Hindlimb muscle (tissue), 1 donor: ENCODE measurements around the gene TAS2R46. TPM values are rescaled to one million over a fixed set of nuclear protein-coding genes. Genes with fewer than 3 reads are reported as not detected.
A peak's percentile ranks its signal among the peaks of the same experiment; 100 is the strongest.
"Not testable (repeated sequence)": the region's sequence is repeated elsewhere in the genome, so short reads cannot be mapped to it uniquely, and the experiment has no call there.

ENCODE experiments used
- DNase-seq: peaks from one replicate; pipeline ENCODE4 v3.0.0-alpha.2; 2013
- polyA plus RNA-seq: library from polyadenylated mRNA; unstranded; fragments of 120-200 nt; gene quantifications from one replicate; pipeline ENCODE4 v1.2.1, GENCODE V29; 2013; ENCODE audit not compliant: insufficient read length

The TAS2R46 gene, protein sequence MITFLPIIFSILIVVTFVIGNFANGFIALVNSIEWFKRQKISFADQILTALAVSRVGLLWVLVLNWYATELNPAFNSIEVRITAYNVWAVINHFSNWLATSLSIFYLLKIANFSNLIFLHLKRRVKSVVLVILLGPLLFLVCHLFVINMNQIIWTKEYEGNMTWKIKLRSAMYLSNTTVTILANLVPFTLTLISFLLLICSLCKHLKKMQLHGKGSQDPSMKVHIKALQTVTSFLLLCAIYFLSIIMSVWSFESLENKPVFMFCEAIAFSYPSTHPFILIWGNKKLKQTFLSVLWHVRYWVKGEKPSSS
- not detected for polyA plus RNA-seq

DNA sequence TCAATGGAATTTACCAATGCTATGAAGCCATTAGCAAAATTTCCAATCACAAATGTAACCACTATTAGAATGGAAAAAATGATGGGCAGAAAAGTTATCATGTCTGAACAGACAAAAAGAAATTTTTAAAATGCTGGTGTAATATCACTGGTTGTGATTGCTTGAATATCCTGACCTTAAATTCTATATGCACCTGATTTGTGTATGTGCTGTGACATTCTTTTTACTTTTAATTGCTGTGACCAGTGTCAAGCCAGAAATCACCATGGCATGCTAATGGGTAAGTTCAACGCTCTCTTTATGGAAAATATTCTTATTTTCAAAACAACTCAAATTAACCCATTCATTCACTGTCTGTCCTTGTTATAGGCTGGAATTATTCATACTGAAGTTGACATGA is at the start of gene TAS2R46:
Gene TAS2R46 (minus strand): TSS at position 101 of the 400 bp plus-strand sequence. CDS start 0 bp downstream, at position 101.
- DNase-seq: not testable (repeated sequence)

DNA sequence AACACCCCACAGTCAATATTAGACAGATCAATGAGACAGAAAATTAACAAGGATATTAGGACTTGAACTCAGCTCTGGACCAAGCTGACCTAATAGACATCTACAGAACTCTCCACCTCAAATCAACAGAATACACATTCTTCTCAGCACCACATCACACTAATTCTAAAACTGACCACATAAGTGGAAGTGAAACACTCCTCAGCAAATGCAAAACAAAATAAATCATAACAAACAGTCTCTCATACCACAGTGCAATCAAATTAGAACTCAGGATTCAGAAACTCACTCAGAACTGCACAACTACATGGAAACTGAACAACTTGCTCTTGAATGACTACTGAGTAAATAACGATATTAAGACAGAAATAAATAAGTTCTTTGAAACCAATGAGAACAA is 49.1 kb upstream of the TAS2R46 start:
- DNase-seq: not testable (repeated sequence)

DNA sequence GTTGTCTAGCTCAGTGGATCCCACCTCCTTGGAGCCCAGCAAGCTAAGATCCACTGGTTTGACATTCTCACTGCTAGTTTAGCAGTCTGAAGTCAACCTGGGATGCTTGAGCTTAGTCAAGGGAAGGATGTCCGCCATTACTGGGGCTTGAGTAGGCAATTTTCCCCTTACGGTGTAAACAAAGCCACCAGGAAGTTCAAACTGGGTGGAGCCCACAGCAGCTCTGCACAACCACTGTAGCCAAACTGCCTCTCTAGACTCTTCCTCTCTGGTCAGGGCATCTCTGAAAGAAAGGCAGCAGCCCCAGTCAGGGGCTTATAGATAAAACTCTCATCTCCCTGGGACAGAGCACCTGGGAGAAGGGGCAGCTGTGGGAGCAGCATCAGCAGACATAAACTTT is 46.8 kb upstream of the TAS2R46 start:
- DNase-seq: no peak

DNA sequence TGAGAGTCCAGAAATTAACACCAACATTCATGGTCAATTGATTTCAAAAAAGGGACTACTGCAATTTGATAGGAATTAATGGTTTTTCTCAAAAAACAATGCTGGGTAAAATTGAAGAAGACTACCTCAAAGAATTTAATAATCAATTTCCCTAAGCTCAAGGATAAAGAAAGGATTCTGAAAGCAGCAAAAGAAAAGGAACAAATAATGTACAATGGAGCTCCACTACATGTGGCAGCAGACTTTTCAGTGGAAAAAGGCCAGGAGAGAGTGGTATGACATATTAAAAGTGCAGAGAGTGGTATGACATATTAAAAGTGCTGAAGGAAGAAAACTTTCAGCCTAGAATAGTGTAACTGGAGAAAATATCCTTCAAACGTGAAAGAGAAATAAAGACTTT is 45.6 kb upstream of the TAS2R46 start:
- no peak for DNase-seq

DNA sequence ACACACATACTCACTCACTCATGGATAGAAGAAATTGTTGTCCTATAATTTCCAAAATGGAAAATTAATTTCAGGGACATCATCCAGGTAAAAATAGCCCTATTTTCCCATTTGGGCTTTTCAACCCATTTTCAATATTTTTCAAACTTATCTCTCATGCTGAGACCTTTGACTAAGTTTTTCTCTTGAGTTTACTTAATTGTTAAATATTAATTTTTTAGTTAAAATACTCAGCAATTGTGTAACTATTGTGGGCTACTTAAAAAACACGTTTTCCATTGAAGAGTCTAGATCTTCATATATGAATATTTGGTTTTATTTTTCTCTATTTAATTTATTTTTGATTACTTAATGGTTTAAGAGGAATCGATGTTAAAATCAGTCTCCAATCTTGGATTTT is 44.2 kb upstream of the TAS2R46 start:
- DNase-seq: no peak

DNA sequence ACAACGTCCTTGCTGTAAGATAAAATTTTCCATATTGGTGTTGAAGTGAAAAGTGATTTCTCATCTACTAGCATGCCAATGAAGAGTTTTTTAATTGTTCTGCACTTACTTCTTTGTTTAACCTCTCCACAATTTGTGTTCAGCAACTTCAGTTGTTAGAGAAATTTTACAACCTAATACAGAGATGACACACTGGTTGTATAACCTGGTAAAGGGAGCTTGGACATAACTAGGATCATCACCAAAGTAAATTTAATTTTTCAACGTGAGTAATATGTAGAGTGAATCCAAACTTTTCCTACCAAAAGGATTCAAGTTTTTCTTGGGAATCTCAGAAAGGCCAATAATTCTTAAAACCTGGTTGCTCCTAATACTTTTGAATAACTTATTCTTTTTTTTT is 43.5 kb upstream of the TAS2R46 start:
- DNase-seq: no peak

DNA sequence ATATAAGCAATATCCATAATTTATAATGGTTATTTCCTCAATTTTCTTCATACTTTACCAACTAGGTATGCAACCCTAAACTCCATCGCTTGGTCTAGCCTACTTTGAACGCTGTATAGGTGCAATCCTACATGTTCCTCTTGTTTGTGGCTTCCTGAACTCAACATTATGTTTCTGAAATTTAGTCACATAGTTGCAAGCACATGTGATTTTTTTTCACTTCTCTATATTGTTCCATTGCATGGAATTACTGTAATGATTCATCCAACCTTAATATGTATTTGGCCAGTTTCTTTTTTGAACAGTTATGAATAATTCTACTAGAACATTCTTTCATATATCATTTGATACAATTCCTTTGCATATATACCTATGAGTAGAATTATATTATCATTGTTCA is 32.8 kb upstream of the TAS2R46 start:
- not testable (repeated sequence) for DNase-seq

DNA sequence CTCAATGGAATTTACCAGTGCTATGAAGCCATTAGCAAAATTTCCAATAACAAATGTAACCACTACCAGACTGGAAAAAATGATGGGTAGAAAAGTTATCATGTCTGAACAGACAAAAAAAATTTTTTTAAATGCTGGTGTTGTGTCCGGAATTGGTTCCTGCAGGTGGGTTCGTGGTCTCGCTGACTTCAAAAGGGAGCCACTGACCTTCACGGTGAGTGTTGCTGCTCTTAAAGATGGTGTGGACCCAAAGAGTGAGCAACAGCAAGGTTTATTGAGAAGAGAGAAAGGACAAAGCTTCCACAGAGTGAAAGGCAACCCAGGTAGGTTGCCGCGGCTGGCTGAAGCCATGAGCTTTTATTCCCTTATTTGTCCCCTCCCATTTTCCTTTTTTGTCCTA is 30.0 kb upstream of the TAS2R46 start, which contains the start of gene TAS2R43:
Gene TAS2R43 (minus strand): TSS at position 186 of the 400 bp plus-strand sequence. CDS start 84 bp downstream, at position 102.
- no peak for DNase-seq

DNA sequence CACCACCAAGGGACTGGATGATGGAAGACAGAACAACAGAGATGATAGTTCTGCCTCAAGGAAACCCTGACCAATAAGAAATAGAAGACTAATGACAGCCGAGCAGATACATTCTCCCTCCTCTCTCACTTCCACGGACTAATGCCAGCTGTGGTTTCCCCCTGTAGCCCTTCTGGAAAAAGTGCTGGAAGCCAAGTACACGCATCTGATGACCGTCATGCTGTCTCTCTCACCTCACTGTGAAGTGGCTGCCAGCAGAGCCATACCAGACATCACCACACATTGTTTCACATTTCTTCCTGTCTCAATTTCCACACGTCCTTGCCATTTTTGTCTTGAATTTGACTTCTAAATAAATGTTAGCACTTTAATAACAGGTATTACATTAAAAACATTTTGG is 27.2 kb upstream of the TAS2R46 start:
- no peak for DNase-seq

DNA sequence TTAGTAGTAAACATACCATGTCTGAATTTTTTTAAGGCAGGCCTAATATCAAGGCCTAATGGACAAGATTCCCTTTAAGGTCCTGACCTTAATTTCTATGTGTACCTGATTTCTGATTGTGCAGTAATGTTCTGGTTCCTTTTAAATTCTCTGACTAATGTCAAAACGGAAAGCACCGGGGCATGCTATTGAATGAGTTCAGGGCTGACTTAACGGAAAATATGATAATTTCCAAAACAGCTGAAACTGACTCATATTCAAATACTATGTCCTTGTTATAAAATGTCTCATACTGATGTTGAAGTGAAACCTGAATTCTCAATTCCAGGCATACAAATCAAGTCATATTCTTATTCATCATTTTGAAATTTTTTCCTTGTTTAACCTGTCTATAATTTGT is 23.3 kb upstream of the TAS2R46 start:
- DNase-seq: no peak

DNA sequence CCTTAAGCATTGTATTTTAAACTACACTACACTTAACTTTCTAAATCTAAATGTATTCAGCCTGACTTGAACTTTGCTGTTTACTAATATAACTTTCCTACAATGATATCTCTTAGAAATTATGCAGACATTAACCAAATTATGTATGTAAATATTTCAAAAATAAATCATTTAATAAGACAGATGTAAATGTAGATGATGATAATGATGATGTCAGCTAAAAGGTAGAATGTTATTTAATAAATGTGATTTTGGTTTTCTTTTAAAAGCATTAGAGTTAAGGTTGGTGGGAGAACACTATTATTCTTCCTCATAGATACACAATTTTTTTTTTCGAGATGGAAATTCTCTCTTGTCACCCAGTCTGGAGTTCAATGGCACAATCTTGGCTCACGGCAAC is 19.9 kb upstream of the TAS2R46 start:
- DNase-seq: no peak

DNA sequence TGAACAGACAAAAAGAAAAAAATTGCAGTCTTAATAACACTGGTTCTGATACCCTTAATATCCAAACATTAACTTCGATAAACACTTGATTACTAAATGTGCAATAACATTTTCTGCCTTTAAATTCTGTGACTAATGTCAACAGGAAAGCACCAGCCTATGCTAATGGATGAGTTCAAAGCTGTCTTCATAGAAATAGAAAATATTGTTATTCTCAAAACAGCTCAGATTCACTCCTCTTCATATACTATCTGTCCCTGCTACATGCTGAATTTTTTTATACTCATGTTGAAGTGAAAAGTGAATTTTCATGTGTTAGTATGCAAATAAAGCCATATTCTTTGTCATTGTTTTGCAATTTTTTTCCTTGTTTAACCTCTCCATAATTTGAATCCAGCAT is 16.2 kb upstream of the TAS2R46 start:
- no peak for DNase-seq

DNA sequence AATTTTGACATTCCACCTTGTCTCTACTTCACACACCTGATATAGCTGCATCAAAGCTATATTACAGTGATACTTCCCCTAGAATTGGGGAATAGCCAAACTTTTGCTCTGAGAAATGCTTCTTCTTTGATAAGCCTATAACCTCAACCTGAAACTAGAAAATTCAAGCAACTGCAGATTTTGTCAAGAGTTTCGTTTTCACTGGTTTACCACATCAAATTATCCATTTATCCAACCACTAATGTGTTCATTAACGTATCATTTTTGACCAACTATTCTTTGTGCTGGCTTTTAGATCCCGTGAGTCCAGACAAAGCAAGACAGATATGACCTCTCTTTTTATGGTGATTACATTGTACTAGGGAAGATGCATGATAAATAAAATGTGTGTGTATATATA is 13.5 kb upstream of the TAS2R46 start:
- no peak for DNase-seq

DNA sequence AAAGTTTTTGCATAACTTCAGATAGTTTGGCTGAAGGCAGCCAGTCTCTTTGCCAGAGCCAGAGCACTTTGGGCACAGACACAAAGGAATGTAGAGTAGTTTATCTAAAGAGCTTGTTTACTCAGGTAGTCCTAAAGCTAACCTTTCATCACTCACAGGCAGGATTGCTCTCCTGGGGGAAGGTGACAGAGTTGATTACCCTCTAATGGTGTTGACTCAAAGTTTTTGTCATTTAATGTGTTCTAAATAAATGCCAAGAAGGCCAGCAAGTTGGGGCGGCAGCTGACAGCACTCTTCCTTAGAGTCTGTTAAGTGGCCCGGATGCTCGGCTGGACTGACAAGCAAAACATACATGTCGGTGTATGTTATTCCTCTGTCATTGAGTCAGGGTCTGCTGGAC is 9.3 kb upstream of the TAS2R46 start:
- DNase-seq: no peak

DNA sequence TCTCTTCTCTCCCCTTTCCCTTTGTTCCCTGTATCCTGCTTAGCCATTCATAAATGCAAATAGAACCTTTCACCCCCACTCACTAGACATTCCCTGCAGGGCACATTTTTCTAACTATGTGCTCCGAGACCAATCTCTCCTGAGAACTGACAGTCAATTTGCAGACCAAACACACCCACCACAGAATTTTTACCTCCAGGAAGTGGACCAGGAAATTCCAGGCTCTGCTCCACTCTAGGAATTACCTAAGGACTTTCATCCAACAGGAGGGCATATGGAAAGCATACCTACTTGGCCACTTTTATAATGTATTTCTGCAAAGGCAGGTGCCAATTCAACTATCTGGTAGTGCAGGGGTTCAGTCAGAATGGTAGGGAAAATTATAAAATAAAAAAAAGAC is 8.9 kb upstream of the TAS2R46 start:
- DNase-seq: no peak

DNA sequence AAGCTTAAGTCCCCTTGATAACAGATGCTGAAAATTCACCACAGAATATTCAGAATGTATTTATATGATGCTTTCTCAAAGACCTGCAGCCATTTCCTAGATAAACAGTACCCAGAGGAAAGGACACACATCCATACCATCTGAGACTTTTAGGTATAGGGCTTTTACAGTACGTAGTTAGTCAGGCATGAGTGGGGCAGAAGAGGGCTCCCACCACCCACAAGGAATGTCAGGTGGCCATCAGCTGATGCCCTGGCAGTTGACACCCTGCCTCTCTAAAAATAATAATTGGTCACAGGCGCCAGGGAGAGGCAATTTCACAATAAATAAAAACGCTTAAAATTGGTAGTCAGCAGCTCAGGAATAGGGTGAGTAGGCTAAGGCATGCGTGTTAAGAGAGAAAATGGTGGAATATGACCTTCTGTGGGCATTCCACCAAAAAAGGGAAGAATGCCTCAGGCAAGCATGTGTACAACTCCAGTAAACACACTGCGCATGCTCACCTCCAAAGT is 7.8 kb upstream of the TAS2R46 start:
- no peak for DNase-seq

DNA sequence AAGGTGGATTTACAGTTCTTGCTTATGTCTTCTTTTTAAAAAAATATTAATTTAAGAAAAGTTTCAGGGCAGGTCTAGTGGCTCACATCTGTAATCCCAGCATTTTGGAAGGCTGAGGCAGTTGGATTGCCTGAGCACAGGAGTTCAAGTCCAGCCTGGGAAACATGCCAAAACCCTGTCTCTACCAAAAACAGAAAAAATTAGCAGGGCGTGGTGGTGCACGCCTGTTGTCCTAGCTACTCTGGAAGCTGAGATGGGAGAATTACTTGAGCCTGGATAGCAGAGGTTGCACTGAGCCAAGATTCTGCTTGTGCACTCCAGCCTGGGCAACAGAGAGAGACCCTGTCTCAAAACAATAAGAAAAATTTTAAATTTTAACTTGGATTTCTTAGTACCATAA is 5.4 kb upstream of the TAS2R46 start:
- peak; percentile 43 for DNase-seq

DNA sequence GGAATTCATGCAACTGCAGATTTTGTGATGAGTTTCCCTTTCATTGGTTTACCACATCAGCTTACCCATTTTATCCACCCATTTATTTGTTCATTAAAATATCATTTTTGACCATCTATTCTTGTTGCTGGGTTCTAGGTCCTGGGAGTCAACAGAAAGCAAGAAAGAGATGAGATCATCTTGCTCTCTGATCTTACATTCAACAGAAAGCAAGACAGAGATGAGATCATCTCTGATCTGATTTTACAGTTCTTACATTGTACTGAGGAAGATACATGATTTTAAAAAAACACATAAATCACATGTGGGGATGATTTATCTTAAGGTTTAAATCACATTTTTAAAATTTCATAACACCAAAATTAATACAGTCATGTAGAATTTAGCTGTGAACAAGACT is 2.3 kb downstream of the TAS2R46 start:
- DNase-seq: no peak

DNA sequence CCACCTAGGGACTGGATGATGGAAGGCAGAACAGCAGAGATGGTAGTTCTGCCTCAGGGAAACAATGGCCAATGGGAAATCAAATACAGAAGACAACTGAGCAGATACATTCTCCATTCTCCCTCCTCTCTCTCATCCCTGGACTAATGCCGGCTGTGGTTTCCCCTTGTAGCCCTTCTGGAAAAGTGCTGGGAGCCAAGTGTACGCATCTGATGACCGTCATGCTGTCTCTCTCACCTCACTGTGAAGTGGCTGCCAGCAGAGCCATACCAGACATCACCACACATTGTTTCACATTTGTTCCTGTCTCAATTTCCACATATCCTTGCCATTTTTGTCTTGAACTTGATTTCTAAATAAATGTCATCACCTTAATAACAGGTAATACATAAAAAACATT is 3.1 kb downstream of the TAS2R46 start:
- DNase-seq: no peak

DNA sequence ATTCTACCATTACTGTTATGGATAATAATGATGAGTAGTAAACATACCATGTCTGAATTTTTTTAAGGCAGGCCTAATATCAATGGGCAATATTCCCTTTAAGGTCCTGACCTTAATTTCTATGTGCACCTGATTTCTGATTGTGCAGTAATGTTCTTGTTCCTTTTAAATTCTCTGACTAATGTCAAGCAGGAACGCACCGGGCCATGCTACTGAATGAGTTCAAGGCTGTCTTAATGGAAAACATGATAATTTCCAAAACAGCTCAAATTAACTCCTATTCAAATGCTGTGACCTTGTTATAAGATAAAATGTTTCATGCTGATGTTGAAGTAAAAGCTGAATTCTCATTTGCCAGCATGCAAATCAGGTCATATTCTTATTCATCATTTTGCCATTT is 6.8 kb downstream of the TAS2R46 start:
- no peak for DNase-seq

DNA sequence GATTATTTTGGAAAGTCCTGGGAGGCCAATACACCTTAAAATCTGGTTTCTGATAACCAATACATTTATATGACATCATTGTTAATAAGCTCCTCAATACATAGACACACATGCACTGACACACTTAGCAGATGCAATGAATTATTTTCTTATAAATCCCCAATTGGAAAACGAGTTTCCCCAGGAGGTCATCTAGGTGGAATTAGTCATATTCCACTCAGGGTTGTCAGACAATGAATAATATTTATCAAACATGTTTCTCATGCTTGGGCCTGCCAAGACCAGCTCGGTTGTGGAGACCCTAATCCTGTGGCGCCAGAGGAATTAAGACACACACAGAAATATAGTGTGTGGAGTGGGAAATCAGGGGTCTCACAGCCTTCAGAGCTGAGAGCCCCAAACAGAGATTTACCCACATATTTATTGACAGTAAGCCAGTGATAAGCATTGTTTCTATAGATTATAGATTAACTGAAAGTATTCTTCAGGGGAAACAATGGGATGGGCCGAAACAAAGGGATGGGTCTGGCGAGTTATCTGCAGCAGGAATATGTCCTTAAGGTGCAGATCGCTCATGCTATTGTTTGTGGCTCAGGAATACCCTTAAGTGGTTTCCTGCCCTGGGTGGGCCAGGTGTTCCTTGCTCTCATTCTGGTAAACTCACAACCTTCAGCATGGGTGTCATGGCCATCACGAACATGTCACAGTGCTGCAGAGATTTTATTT is 12.1 kb downstream of the TAS2R46 start:
- DNase-seq: not testable (repeated sequence)

DNA sequence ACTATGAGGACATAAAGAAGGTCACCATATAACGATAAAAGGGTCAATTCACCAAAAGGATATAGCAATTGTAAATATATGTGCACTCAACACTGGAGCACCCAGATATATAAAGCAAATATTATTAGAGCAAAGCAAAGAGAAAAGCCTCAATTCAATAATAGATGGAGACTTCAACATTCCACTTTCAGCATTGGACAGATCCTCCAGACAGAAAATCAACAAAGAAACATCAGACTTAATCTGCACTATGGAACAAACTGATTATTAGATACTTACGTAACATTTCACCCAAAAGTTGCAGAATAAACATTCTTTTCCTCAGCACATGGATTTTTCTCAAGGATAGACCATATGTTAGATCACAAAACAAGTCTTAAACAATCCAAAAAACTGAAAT is 20.7 kb downstream of the TAS2R46 start:
- DNase-seq: not testable (repeated sequence)

DNA sequence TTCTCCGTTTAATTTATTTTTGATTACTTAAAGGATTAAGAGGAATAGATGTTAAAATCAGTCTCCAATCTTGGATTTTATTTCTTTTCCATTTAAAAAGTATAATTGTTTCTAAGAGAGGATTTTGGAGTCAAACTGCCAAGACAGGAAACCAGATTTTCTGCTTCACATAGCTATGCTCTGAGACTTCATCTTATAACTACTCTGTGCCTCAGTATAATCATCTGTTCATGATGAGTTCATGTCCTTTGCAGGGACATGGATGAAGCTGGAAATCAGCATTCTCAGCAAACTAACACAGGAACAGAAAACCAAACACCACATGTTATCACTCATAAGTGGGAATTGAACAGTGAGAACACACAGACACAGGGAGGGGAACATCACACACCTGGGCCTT is 21.9 kb downstream of the TAS2R46 start:
- no peak for DNase-seq

DNA sequence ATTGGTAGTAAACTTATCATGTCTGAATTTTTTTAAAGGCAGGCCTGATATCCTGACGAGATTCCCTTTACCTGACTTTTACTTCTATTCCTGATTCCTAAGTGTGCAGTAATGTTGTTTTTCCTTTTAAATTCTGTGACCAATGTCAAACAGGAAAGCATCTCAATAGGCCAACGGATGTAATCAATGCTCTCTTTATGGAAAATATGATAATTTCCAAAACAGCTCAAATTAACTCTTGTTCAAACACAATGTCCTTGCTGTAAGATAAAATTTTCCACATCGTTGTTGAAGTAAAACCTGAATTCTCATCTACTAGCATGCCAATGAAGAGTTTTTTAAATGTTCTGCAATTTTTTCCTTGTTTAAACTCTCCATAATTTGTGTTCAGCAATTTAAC is 22.9 kb downstream of the TAS2R46 start:
- DNase-seq: no peak
